Inflammatory macrophage treated with lipopolysaccharide for 4 hours (primary cell): ENCODE data around the gene GDPD5.
"Not testable (repeated sequence)": the region's sequence is repeated elsewhere in the genome, so short reads cannot be mapped to it uniquely, and the experiment has no call there.

Source experiments
- DNase-seq: peaks from one replicate; pipeline ENCODE4 v3.0.0-alpha.2; 2020

The GDPD5 gene

DNA sequence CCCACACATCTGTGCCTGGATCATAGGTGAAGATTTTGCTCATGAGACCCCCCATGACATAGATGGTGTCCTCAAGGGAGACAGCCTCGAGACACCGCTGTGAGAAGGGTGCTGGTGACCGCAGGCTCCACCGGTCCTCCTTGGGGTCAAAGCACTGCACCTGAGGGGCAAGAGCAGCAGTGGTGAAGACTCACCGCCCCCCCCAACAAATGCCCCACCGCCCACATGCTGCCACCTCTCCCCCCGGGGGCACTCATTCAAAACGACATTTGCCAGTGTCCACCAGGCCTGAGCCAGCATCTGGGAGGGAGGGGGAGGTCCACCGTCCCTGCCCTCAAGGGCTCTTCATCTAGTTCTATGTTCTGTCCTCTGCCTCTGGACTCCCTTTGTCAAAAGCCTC is 102.0 kb downstream of the GDPD5 start:
- no peak for DNase-seq

GRCh38 chr11:75422248-75423231 is 103.2 kb downstream of the GDPD5 start:
- no peak for DNase-seq

DNA sequence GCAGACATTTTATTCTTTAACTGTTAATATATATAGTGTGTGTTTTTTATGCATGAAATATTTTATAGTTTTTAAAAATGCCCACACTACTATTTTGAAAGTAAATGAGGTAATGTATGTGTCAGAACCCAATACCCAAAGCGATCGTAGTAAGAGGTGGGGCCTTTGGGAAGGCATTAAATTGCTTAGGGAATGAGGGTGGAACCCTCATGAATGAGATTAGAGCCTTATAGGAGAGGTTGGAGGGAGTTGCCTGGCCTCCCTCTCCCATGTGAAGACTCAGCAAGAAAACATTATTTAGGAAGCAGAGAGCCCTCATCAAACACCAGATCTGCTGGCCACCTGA is 103.9 kb downstream of the GDPD5 start:
- no peak for DNase-seq

DNA sequence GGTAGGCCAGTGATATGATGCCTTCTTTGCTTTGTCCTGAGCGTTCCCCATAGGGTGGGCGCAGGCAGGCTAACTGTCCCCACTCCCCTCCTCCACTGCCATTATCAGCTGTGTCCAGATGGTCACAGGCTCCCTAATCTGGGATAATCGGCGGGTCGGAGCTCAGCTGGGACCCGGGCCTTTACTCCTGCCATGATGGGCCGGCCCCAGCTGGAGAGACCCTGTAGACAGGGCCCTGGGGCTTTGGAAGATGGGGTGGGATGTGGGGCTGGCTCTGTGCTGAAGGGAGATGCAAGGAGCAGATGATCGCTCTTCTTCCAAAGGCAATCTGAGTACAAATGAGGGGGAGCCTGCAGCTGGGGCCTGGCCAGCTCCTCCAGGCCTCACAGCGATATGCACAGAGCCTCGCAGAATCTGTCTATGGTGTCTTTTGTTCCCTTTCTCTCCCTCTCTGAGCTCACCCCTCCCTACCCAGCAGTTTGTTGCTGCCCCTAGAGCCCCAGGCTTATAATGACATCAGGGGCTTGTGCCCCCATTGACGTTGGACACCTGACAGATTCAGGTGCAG is 104.6 kb downstream of the GDPD5 start:
- no peak for DNase-seq

GRCh38 chr11:75420224-75421034 is 105.3 kb downstream of the GDPD5 start:
- DNase-seq, result no peak

DNA sequence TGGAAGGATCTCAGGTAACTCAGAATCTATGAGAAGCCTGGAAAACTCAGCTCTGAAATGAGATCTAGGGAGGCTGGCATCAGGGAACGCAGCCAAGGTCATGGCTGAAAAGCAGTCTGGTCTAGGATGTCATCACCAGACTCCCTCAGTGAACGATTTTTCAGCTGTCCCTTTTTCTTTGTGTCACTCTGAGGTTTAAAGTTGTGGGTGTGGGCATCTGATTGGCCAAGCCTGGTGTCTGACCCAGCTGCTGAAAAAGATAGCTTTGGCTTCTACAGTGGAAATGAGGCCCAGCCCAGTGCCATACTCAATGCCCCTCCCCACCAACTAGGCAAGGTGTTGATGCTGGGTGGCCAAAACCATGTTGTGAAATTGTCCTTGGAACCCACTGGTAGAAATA is 111.9 kb downstream of the GDPD5 start:
- DNase-seq, result no peak

DNA sequence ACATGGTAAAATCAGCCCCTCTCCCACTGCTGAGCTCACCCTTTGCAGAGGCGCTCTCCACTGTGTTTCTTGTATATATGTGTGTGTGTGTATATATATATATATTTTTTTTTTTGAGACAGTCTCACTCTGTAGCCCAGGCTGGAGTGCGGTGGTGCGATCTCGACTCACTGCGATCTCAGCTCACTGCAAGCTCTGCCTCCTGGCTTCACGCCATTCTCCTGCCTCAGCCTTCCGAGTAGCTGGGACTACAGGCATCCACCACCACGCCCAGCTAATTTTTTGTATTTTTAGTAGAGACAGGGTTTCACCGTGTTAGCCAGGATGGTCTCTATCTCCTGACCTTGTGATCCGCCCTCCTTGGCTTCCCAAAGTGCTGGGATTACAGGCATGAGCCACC is 112.6 kb downstream of the GDPD5 start:
- not testable (repeated sequence) for DNase-seq

DNA sequence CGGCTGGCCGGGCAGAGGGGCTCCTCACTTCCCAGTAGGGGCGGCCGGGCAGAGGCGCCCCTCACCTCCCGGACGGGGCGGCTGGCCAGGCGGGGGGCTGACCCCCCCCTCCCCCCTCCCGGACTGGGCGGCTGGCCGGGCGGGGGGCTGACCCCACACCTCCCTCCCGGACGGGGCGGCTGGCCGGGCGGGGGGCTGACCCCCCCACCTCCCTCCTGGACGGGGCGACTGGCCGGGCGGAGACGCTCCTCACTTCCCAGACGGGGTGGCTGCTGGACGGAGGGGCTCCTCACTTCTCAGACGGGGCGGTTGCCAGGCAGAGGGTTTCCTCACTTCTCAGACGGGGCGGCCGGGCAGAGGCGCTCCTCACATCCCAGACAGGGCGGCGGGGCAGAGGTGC is 115.8 kb downstream of the GDPD5 start:
- DNase-seq, result not testable (repeated sequence)

GRCh38 chr11:75408957-75409219 is 116.9 kb downstream of the GDPD5 start:
- DNase-seq, result no peak

DNA sequence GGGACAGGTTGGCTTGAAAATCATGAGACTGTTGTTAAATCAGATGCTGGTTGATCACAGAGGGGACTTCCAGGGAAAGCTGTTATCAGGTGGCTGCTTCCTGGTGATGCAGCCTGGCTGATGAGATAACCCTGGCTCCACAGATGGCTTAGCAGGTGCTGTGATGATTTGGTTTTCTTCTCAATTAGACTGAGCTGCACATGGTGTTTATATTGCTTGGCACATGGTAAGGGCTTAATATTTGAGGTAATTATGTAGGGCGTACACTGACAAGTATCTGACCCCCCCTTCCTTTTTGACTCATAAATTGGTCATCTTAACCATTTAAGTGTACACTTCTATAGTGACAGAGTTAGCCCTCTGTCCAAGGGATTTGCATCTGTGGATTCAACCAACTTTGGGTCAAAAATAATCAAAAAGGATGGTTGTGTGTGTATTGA is 119.4 kb downstream of the GDPD5 start:
- DNase-seq, result no peak

DNA sequence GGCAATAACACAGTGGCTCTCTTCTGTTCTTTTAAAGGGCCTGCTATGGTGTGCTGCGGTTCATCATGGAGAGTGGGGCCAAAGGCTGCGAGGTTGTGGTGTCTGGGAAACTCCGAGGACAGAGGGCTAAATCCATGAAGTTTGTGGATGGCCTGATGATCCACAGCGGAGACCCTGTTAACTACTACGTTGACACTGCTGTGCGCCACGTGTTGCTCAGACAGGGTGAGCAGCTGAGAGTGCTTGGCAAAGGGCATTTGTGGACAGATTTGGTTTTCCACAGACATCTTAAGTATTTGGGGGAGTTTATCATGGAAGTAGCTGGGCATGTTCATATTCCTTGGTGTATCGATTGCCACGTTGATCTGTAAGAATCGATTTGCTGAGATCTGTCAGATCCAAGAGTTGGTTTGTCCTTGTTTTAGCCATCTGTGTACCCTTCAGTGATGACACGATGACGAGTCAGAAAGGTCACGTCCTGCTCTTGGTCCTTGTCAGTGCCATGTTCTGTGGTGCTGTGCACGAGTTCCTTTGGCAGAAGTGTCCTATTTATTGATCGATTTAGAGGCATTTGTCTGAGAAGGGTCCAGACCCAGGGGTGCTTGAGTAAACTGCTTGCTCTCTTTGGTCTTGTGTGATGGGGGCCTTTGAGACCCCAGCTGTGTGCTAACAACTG is 121.6 kb downstream of the GDPD5 start:
- no peak for DNase-seq

GRCh38 chr11:75403037-75403436 is 122.7 kb downstream of the GDPD5 start:
- DNase-seq, result no peak

- no peak for DNase-seq
Observed at GRCh38 chr11:75402002-75402773, 123.6 kb downstream of the GDPD5 start.

DNA sequence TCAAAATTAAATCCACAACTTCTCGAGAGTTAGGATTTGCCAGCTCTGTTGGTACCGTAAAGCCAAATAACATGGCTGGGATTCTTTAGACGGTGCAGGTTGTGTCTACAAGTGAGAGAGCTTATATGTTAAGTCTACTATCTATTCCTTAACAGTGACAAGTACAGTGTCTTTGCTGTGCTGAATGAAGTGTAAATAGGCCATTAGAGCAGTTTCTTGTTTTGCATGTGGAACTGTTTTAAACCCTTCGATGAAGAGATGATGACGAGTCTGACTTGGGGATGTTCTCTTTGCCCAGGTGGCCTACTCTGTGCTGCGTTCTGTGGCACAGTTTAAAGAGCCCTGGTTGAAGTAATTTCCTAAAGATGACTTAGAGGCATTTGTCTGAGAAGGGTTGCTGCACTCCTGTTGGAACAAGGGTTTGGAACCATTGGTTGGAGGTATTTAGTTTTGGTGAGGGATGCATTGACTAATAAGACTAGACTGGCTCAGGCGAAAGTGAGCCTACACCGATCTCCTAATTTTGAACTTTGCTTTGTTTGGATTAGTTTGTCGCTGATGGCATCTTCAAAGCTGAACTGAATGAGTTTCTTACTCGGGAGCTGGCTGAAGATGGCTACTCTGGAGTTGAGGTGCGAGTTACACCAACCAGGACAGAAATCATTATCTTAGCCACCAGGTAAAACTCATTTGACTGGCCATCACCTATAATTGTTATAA is 125.4 kb downstream of the GDPD5 start:
- peak; percentile 15 for DNase-seq

DNA sequence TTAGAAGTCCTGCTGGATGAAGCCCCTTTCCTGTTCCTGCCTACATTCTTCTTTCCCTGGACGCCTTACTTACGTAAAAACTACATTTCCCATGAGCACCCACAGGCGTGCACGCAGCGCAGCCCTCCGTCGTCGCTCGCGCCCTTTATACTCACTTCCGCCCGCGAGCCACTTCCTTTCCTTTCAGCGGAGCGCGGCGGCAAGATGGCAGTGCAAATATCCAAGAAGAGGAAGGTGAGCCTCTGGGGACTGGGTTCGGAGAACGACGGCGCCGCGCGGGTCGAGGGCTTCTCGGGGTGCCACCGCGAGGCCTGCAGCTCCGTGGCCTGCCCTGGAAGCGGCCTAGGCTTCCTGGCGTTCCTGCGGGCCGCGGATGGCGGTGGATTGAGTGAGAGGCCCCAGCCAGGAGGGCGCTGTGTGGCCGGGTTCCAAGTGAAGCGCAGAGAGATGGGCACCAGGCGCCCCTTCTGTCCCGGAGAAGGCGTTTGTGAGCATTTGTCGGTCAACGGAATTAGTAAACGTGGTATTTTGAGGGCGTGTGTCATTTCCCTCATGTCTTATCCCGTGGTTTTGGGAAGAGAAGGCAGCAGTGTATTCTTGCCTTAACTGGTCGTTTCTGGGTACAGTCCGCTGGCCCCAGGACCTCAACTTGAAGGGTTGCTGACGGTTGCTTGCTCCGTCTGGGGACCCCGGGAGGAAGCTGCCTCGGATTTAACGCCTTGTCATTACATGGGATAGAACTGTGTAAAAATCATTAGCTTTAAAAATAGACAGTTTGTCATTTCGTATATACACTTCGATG is 126.2 kb downstream of the GDPD5 start, which contains the start of gene RPS3:
TSS of gene RPS3 (plus strand) at position 175 of the 802 bp plus-strand sequence. CDS start at position 205, 30 bp downstream.
- peak; percentile 94 for DNase-seq

DNA sequence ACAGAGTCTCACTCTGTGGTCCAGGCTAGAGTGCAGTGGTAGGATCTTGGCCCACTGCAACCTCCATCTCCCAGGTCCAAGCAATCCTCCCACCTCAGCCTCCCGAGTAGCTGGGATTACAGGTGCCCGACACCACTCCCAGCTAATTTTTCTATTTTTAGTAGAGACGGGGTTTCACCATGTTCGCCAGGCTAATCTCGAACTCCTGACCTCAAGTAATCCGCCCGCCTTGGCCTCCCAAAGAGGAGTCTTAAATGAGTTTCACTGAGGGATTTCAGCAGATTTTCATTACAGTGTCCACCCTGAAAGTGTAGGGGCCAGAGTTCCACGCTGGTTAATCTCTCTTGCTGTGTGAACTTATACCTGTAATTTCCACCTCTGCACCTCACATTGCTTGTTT is 126.8 kb downstream of the GDPD5 start:
- DNase-seq, result no peak

- no peak for DNase-seq
Observed at GRCh38 chr11:75394085-75394840, 131.5 kb downstream of the GDPD5 start.

DNA sequence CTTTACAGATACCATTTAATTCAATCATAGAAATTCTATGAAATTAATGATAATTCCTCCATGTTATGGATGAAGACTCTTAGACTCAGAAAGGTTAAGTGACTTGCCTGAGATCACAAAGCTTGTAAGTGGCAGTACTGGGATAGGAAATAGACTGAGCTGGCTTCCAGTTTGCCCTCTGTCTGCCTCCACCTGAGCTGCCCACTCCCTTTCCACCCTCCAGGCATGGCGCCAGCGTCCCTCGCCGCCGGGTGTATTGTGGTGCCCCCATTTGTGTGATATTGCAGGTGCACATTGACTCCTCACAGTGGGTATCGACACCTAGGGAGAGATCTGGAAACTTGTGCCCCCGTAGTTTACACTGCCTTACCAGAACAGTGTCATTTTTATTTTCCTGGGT is 135.8 kb downstream of the GDPD5 start:
- DNase-seq, result no peak

- no peak for DNase-seq
Observed at GRCh38 chr11:75389276-75389605, 136.5 kb downstream of the GDPD5 start.
